Activated gamma-delta T cell (primary cell): ENCODE data around the gene DSTYK.
"Not testable (repeated sequence)": the region's sequence is repeated elsewhere in the genome, so short reads cannot be mapped to it uniquely, and the experiment has no call there.

Experiments used
- DNase-seq: peaks from one replicate; lab custom pipeline; 2025; lab: John Stamatoyannopoulos, UW

DSTYK gene

DNA sequence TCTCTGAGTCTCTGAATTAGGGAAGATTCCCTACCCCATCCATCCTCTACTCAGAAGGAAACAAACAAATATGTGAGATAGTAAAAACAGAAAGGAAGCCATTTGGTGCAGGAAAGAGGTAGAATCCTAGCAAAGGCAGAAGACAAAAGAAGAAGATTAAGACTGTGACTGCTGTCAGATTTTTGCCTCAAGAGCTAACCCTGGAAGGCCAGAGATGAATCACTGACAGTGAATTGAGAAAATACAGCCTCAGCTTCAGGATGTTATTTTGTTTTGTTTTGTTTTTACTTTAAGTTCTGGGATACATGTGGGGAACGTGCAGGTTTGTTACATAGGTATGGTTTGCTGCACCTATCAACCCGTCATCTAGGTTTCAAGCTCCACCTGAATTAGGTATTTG, 31.7 kb downstream of the DSTYK start:
- DNase-seq, result no peak

DNA sequence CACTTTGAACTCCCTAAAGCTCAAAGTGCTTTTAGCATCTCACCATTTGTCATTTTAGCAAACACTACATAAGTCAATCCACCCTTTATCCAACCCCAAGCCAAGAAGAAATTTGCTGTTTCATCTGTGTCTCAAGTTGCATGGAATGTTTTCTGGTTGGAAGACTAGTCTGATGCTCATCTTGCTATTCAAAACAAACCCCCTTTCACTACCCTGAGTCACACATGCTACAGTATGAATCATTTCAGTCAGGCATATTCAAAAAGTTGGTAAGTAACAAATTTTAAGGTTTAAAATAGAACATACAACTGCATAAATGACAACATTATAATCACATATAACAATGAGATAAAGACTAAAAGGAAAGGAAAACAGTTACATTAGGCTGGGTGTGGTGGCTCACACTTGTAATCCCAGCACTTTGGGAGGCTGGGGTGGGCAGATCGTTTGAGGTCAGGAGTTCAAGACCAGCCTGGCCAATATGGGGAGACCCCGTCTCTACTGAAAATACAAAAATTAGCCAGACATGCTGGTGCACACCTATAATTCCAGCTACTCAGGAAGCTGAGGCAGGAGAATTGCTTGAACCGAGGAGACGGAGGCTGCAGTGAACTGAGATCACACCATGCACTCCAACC, 38.7 kb downstream of the DSTYK start:
- DNase-seq, result no peak

DNA sequence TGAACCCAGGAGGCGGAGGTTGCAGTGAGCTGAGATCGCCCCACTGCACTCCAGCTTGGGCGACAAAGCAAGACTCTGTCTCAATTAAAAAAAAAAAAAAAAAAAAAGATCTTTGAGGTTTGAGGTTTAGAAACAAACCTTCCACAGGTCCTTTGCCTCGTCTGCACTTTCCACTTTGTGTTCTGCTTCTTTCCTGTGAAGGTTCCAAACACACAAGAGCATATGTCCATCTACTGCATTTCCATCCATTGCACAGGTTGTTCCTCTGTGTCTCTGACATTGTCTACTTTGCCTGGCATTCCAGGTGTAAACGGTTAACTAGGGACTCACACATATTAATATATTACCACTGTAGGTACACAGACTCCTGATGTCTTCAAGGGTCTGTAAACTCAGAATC, 40.1 kb downstream of the DSTYK start:
- DNase-seq, result no peak

DNA sequence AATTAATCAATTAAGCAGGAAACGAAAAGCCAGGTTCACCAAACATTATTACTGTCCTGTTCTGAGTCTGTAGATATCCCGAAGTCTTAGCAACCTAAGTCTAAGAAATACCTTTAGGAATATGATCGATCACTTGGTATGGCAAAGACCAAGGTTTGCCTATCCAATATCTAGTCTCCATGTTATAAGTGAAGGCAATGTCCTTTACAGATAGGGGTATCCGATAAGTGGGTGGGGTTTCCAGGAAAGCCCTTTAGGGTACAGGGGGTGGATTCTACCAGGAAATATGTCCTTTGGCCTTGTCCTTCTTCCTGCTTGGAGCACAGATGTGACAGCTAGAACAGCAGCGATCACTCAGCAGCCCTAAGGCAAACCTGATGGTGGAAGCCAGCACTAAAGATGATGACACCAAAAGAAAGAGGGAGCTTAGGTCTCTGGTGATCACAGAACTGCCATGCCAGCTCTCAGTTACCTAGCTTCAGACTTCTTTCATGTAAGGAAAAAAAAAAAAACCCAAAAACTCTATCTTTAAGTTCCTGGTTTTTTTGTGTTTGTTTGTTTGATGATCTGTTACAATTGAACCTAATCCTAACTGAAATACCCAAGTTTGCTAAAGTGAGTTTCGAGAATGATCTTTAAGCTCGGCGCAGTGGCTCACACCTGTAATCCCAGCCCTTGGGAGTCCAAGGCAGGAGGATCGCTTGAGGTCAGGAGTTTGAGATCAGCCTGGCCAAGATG, 40.8 kb downstream of the DSTYK start:
- DNase-seq, result no peak

DNA sequence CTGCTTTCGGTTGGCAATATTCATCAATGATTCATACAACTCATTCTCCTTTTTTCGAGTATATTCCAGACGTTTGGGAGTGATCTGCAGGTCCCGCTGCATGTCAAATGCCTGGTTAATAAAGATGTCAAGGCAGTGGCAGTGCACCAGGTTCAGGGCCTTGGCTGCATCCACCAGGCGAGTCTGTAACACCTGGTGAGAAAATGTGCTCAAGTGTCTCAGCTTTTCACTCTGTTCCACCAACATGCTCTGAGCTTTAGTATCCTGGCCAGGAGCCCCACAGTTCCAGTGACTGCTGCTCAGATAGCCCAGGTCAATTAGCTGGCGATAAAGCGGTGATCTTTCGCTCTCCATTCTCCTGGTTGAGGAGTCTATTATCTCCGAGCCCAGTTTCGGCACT, 42.3 kb downstream of the DSTYK start:
- no peak for DNase-seq

DNA sequence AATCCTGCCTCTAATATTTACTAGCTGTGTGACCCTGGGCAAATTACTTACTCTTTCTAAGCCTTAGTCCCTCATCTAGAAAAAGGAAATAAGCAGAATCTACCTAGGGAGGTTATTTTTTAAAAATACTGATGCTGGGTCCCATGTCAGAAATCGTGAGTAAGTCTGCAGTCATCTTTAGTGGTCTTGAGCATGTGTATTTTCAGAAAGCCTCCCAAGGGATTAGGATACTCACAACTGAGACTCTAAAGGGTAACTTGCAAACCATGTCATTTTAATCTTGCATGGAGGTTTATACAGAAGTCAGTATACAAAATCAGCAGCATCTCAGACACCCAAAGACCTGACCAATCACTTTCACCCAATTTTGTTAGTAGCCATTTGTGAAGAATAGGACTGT, 43.2 kb downstream of the DSTYK start:
- no peak for DNase-seq

DNA sequence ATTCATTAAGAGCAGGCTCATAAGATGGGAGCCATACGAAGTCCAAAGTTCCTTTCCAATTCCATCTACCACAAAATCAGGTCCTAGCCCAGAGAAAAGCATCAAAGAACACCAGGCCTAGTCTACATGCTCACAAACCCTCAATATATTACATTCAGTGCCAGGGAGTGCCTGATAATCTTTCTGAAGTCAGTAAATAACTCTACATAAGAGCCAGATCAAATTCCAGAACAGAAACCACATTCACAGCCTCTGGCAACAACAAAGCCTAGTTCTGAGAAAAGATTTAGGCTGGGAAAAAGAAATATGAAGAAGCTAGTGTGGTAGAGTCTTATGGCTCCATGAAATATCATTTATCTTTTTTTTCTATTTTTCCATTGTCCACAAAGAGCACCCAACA, 49.2 kb downstream of the DSTYK start:
- DNase-seq, result no peak

DNA sequence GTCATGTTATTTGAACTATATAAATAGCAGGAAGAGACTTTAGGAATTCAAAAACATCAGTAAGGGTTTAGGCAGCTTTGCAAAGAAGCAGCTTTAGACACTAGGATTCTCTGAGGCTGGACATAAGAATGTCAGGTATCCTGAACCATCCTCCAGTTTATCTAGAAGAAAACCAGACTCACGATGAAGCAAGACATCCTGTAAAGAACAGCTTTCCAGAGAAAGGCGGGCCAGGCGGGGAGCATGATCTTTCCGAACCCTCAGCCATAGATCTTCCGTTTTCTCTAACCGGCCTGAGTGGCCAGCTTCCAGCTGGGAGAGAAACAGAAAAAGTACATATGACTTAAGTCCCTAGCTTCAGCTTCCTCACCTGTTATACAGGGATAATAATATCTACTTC, 50.4 kb downstream of the DSTYK start:
- no peak for DNase-seq

DNA sequence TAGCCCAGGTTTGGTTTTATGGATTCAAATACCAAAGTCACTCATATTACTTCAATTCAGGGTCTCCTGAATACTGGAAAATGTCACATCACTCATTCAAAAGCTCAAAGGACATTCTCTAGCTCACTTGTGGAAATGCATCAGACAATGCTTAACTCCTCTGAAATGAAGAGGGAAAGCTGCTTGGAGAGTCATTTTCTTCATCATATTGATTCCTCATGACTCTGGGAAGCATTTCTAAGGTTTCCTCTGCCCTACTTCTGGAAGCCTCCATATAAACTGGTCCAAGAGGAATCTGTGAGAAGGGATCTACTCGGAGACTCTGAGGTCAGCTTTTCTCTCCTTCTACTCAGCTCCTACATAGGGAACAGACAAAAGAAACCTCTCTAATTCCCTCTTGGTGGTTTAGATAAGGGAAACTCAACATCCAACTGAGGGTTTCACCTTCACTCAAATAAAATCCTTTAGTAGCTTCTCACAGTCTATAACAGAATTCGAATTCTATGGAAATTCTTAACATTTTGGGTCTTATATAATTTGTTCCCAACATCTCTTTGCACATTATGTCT, 53.4 kb downstream of the DSTYK start:
- DNase-seq, result no peak

DNA sequence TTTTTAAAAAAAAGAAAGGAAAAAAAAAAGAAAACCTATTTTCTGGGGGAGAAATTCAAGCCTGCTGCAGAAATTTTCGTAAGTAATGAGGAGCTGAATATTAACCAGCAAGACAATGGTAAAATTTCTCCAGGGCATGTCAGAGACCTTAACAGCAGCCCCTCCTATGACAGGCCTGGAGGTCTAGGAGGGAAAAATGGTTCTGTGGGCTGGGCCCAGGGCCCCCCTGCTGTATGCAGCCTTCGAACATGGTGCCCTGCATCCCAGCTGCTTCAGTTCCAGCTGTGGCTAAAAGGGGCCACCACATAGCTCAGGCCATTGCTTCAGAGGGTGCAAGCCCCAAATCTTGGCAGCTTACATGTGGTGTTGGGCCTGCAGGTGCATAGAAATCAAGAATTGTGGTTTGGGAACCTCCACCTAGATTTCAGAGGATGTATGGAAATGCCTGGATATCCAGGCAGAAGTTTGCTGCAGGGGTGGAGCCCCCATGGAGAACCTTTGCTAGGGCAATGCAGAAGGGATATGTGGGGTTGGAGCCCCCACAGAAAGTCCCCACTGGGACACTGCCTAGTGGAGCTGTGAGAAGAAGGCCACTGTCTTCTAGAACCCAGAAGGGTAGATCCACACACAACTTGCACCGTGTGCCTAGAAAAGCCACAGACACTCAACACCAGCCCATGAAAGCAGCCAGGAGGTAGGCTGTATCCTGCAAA, 55.7 kb downstream of the DSTYK start:
- not testable (repeated sequence) for DNase-seq

DNA sequence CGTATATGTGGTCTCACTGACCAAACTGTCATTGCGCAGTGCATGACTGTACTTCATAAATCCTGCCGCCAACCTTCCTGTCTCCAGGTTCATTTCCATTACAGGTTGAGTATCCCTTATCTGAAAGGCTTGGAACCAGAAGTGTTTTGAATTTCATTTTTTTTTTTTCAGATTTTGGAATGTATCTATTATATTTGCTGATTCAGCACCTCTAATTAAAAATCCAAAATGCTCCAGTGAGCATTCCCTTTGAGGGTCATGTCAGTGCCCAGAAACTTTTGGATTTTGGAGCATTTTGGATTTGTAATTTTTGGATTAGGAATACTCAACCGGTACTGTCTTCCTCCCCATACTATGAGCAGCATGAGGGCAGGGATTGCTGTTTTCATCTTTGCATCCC, 59.0 kb downstream of the DSTYK start:
- DNase-seq, result no peak

DNA sequence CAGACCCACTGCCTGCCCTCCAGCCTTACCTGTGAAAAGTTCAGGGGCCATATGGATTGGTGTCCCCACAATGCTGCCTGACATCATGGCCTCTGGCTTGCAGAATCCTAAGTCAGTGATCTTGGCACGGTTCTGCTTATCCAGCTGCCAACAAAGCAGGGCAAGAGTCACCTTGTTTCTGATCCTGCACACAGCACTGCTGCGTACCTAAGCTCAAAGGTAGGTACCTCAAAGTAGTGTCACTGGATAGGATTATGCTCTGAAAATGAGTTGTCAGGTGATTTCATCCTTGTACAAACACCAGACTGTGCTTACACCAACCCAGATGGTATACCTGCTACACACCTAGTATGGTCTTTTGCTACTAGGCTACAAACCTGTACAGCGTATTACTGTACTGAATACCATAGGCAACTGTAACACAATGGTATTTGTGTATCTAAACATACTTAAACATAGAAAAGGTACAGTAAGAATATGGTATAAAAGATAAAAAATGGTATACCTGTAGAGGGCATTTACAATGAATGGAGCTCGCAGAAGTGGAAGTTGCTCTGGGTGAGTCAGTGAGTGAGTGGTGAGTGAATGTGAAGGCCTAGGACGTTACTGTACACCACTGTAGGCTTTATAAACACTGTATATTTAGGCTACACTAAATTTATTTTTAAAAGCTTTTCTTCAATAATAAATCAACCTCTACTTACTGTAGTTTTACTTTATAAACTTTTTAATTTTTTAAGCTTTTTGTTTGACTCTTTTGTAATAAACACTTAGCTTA, 60.7 kb downstream of the DSTYK start:
- DNase-seq, result no peak

DNA sequence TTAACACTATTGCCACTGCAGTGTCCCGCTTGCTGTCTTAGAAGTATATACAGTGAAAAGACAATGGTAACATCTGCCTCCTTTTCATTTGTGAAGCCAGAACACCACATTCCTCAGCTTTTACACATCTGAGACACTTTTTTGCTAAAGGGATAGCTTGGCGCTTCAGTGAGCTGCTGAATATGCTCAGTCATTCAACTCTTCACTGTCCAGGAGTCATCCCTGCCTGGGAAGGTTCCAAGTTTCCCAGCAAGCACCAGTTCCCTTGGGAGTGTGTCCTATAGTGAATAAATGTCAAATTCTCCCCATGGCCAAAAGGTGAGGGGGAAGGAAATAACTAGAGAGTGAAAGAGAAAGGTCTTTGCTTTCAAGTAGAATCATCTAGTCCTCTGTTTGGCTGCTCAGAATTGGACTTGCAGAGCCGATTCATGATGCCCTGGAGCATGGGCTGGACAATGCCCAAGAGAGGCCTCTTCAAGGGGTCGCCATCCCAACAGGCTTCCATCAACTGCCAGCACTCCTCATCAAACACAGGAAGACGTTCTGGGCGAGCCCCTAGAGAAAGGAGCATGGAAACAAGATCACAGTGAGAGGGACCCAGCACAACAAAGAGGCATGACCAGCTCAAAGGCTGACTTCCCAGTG, 64.2 kb downstream of the DSTYK start:
- DNase-seq, result no peak

DNA sequence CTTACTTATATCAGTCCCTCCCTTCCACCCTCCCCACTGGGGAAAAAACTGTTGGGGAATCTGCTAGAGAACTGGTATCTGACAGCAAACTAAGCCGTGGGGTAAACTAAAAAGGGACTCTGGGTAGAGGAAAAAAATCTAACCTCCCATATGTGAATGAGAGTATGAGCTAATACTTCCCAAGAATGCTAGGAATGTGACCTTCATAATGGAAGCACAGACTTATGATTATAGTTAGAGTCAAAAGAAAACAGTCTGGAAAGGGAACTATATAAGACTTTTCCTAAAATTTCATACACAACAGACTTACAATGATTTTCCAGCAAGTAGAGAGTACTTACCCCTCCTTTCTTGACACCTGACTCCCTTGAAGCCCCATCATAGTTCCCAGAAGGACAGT, 66.8 kb downstream of the DSTYK start:
- DNase-seq, result no peak

DNA sequence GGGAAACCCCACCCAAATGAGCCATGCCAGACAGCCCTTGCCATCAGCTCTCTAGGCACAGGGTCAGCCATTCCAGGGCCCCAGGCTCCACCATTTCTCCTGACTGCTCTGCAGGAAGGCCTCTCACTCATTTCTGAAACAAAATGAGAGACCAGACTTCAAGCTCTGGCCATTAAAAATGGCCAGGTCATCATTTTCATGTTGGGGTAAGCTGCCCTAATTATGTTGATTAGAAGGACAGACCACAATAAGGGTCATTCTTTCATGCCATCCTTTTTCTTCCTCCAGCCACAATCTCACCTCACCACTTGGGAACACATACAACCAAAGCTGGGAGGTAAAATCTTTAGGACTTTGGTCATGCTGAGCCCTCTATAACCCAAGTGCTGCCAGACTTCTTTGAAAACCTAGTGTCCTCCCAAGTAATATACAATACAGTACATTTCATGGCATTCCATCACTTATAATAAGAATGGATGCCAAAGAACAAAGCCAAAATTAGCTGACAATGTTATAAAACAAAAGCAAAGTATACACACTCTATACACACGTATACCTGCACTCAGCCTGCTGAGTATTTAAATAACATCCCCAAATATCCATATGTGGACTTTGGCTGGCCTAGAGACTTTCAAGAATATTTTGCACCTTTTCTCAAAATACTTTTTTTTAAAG, 67.3 kb downstream of the DSTYK start:
- no peak for DNase-seq

DNA sequence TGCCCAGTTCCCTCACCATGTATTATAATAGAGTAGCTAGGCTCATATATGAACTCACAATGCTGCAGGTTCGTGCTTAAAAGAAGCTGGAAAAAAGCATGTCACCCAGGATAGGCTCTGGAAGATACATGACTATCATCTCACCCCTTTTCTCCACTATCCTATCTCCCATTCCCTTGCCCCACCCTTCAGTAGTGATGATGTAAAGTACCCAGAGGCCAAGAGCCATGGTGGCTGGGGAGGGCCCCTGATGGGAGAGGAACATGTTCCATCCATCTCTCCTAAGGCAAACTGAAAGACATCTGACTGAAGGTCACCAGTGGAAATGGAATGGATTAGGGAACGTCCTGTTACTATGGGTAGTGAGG, 69.4 kb downstream of the DSTYK start:
- no peak for DNase-seq

DNA sequence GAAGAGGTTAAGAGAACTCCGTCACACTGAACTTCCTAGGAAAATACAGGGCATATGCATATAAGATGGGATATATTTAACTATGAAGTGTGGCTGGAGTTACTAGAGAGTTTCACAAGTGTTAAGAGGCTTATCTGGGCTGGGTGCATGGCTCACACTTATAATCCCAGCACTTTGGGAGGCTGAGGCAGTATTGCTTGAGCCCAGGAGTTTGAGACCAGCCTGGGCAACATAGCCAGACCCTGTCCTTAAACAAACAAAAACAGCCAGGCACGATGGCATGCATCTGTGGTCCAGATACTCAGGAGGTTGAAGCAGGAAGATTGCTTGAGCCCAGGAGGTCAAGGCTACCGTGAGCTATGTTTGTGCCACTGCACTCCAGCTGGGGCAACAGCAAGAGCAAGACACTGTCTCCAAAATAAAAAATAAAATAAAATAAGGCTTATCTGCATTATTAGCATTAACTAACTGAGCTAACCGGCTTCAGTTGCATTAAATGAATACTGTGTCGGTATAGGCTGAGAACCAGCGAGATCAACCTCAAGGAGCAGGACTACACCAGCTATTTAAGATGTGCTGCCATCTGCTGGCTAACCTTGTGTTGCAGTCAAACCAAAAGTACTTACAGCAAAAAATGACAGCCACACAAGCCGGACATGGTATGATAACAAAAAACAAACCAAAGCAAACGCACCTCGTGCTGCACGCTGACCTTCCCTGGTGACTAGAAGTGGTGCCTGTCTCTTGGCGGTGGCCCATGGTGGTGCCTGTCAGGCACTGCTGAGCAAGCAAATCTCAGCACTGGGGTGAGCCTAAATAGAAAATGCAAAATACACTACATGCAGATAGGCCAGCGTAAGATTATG, 70.0 kb downstream of the DSTYK start:
- no peak for DNase-seq

DNA sequence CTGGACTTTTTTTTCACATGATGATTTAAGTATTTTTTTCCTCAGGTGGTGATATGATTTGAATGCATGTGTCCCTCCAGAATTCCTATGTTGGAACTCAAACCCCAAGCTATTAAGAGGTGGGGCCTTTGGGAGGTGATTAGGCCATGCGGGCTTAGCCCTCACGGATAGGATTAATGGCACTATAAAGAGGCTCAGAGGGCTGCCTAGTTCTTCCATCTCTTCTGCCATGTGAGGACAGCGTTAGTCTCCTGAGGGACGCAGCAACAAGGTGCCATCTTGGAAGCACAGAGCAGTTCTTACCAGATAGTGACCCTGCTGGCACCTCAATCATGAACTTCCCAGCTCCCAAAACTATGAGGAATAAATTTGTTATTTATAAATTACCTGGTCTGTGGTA, 71.4 kb downstream of the DSTYK start:
- DNase-seq, result no peak

DNA sequence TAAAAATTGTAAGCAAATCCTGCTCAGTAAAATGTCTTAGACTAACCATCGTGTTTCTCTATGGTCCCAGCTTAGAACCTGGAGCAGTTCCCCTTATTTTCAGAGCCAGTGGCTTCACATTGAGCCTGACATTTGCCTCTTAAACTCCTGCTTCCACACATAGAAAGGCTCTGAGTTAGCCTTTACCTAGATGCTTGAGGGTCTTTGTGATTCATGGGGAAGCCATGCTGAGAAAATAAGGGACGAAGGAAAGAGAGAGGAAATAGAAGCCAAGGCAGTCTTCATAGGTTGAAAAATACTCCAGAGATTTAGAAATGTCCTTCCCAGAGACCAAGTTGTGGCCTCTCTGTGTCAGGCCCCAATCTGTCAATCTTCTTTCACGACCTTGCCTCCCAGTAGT, 73.6 kb downstream of the DSTYK start:
- no peak for DNase-seq

DNA sequence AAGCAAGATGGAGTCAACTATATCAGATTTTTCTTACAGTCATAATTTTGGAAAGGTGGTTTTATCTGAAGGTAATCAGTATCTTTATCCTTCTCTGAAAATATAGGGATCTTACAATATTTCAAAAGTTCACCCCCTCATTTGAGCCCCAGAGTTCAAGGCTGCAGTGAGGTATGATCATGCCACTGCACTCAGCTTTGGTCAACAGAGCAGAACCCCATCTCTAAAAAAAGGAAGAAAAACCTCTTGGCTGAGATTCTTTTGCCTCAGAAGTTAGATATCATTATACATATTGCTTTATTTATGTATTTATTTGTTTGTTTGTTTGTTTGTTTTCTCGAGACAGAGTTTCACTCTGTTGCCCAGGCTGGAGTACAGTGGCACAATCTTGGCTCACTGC, 78.2 kb downstream of the DSTYK start:
- no peak for DNase-seq
